Hippocampal formation (tissue), 2 donors: ENCODE results near the gene DOK6.

Experiments used
- DNase-seq, 2 donors: peaks; one replicate each; lab custom pipeline; 2025; lab: John Stamatoyannopoulos, UW

The DOK6 gene

DNA sequence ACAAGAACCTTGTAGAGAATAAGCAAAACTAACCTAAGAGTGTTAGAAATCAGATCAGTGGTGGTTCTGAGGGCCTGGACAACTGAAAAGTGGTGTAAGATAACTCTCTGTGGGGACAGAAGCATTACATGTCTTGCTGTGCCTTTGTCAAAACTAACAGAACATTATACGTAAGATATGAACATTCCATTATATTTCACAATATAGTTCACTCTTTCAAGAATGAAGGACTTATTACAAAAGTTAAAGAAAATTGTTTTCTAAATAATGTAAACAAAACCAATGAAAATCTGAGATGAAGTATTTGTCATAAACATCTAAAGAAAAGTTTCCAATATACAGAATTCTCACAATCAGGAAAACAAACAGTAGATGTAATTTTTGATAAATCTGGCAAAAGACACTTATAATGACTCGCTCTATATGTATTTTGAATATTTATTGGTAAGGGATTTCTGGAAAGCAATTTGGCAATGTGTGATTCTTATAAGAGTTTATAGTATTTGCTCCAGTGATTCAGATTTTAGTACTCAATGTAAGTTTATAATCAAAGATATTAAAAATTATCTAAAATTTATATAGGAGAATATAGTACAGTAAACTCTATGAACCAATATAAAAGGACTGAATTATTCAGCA, 288.6 kb downstream of the DOK6 start:
- DNase-seq: no peak

DNA sequence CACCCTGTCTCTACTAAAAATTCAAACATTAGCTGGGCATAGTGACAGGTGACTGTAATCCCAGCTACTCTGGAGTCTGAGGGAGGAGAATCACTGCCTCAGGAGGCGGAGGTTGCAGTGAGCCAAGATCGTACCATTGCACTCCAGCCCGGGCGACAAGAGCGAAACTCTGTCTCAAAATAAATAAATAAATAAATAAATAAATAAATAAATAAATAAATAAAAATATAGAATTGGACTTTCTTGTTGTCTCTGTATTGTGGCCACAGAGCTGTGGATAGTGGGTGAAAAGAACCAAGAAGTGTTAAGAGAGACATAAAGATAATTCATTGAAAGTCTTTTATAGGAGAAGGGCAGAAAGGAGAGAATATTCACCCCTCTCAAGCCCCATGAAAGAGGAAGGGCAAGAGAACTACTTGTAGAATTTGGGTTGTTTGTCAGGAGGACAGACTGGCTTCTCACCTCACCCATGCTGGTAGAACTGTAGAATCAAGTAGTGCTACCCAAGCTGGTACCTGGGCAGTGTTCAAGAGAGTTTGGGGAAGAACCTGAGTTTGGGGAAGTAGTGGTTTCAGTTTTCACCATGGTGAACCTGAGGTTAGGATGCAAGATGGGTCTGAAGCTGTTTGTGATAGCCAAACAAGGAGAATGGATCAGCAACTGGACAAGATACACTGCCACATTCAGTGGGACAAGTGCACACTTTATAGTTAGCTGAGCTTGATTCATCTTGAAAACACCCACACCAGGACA, 290.5 kb downstream of the DOK6 start:
- DNase-seq: no peak

DNA sequence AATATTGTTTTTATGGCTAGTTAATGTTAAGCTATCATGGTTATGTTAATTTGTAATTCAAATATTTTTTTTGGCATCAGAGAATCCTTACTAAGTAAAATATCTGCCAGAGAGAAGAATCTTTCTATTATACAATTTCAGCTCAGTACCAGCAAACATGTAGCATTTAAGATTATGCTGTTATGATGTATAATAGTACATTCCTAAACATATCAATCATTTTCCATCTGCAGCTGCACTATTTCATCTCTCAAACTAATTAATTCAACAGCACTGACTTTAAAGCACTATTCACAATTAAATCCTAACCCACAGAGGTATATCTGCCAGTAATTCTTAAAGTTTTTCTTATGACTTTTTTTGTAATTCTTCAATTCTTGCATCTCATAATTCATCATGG, 296.4 kb downstream of the DOK6 start:
- DNase-seq: no peak

DNA sequence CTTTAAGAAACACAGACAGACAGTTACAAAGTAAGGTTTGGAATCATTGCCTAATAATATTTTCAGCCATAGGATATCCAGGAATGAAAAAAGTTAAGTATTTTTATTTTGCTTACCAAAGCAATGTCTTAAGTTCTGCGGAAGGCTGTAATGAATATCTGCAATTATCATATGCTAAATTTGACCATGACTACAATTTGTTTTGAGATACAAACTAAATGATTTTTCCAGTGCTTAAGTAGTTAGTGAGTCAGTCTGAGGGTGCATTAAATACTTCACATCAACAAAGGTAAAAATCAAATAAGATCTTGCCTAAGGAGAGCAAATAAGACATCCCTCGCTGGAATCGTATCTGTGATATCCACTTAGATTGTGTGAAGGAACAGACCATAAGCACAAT, 297.0 kb downstream of the DOK6 start:
- DNase-seq: no peak

DNA sequence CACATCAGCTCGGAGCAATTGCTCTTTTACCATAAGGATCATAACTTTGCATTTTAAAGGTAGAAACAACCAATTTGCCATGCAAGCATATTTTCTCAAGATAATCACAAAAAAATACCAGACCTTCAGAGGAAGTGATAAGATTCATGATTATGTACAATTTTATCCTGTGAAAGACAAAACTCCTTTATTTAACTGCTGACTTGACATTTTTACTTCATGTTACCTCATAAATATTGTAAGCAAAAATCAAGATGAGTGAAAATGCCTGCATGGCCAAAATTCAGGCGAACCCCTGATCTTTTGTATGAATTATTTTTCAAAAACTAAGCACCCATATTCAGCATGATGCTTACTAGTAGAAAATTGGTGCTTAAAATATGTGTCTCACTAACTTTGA, 300.6 kb downstream of the DOK6 start:
- DNase-seq: no peak

DNA sequence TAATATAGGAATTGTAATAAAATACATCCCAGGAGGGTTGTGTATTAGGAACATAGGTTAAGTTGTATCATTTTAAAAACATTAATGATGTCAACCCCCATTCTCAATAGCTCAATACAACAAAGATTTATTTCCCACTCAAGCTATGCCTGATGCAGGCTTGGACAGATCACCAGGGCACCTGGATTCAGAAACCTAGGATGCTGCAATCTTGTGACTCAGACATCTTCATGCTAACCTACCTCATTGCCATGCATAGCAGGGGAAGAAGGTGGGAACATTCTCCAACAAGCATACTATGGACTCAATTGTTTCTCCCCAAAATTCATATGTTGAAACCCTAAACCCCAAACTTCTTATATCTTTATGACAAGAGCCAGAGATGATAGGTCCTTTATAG, 302.8 kb downstream of the DOK6 start:
- no peak for DNase-seq

DNA sequence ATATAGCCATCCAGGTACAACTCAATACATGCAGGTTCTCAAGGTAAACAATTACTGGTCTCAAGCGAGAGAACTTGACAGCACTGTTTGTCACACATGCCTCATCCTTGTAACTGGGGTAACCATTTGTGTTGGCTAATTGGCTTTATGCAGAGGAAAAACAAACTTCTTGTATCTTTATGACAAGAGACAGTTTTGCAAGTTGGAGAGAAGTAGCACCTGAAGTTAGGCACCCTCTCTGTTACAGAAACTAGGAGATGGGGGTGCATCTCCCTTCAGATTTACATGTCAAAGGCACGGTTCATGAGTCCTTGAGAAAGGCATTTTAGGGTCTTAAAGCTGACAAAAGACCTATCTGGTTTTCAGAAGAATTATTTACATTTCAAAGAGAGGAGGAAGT, 305.3 kb downstream of the DOK6 start:
- DNase-seq: no peak

DNA sequence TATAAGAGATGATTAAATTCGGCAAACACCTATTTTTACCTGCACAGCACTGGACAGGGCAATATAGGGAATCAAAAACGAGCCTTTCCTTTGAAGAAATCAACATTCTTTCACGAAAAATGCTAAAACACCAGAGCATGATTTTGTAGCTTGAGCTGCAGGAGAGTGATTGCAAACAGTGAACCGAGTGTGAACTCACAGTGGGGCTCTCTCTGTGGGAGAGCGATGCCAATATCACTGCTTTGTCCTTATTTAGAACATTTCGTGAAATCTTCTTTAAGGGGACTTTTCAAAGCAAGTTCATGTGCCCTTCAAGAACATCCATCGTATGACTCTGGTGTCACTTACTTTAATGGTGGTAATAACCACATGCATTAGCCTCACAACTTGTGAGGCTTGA, 308.2 kb downstream of the DOK6 start:
- DNase-seq: no peak

DNA sequence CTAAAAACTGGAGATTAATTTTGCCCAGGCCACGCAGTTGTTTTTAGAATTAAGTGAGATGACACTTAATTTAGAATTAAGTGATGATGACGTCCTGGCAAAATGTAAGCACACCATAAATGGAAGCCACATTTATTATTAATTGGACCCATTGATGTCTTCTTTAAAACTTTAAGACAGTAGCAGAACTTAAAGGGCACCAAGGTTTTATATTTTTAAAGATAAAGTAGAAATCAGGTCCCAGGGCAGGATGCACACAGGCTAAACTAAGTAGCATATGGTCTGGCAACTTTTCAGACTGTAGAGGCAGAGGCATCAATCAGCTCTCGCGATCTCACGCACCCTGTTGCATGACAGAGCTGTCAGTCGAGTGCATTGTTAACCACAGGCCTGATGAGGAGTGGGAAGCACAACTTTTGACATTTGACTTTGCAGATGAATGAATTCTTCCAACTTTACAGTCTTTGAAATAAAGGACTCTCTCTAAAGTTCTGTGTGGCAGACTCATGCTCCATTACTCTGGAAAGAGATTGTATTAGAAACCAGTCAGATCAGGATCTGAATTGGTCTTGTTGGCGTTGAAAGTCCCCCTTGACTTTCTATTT, 314.6 kb downstream of the DOK6 start:
- DNase-seq: no peak

DNA sequence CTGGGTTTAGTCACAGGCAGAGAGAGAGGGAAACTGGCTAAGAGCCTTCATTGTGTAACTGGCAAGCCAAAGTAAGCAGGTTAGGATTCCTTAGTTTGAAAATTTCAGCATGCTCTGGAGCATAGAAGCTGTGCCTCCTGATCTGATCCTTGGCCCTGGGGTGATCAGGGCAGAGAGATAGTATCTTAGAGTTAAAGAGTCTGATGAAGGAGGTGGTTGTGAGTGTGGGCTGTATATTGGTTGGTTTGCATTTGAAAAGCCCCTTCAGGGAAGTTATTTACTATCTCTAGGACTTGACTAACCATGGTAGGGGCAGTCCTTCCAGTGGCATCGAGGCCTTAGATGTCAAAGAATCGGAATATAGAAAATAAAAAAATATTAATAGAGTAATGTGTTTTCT, 316.9 kb downstream of the DOK6 start:
- DNase-seq: no peak

DNA sequence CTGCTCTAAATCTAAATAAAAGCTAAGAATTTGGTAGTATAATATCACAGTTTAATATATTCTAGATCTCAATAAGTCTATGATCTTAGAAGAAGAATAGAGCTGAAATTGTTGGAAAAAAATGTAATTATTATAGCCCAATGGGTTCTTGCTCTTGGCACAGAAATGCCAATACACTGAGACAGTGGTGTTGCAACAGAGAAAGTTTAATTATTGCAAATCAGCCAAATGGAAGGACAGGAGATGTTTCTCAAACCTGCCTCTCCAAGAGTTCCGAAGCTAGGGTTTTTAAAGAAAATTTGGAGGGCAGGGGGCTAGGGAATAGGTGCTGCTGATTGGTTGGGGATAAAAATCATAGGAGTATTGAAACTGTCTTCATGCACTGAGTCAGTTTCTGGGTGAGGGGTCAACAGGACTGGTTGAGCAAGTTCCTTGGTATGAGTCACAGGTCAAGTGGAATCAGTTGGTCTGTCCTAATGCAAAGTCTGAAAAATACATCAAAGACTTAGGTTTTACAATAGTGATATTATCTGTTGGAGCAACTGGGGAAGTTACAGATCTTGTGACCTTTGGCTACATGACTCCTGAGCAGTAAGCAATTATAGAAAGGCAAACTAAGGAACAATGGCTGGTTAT, 318.3 kb downstream of the DOK6 start:
- DNase-seq: no peak

DNA sequence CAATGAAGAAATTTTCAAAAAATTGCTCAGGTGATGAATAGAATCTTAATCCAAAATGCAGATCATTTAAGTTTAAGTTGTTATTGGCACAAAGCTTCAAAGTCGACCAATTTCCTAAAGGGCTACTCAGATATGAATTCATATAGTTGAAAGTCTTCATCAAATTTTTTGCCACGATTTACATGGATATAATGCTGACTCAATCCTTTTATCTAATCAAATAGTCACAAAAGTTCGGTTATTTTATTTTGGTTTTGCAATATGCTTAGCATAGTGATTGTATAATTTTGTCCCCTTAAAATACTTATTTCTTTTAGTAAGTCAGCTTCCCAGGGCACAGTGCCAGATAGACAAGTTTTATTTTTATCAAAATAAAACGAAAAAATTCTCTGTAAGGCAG, 319.7 kb downstream of the DOK6 start:
- DNase-seq: no peak

DNA sequence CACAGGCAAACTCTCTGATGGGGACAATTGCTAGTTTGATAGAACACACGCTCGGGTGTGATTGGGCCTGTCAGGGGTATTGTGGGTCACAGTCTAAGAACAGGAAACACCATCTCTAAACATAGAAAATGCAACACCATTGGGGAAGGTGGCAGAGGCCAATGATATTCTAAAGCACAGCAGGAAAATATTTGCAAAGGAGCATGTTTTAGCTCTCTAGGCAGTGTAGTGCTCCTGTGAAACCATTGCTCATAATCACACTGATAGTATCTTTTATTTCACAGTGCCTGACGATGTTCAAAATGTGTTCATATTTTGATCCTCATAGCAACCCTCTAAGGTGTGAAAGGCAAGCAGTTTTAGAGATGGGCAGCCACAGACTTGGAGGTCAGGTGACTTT, 322.7 kb downstream of the DOK6 start:
- no peak for DNase-seq

DNA sequence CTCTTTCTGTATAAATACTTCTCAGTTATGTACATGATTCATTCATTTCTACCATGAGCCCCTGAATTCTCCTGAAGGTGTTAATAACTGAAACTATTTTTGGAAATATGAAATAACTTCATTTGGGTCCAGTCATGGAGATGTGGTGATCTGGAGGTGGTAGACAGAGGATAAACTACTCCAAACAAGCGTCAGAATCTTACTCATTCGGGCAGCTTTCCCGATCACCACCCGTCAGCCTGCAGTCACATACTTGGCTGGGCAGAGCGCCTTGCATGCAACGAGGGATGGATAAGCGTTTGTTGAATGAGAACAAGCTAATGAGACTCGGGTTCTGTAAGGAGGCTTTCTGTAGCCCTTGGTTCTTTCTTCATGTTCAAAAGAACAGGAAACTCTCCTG, 324.3 kb downstream of the DOK6 start:
- no peak for DNase-seq

DNA sequence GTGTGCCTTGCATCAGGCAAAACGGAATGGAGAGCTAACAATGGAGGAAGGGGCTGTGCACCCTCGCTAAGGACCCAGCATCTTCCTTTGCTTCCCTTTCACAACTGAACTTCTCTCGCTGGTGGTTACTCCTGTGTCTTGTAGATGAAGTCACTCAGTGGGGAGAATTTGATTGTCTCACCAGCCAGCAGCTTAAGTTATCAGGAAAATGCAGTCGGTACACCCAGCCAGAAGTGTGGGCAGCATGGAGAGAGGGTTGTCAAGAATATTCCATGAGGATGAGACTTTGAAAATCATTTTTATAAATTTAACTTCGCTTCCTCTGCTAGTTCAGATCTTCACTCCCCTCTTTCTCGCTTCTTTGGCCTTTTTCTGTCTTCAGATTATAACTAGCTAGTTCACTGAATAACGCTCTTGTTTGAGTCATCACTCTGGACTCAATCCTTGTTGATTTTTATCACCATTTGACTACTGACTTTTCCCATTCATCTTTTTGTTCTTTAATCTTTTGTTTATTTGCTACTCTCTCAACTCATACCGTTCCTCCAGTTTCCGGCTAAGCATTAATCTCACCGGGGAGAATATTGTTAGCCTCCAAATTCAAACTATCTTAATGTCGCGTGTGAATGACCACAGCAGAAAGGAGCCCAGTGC, 325.3 kb downstream of the DOK6 start:
- no peak for DNase-seq

DNA sequence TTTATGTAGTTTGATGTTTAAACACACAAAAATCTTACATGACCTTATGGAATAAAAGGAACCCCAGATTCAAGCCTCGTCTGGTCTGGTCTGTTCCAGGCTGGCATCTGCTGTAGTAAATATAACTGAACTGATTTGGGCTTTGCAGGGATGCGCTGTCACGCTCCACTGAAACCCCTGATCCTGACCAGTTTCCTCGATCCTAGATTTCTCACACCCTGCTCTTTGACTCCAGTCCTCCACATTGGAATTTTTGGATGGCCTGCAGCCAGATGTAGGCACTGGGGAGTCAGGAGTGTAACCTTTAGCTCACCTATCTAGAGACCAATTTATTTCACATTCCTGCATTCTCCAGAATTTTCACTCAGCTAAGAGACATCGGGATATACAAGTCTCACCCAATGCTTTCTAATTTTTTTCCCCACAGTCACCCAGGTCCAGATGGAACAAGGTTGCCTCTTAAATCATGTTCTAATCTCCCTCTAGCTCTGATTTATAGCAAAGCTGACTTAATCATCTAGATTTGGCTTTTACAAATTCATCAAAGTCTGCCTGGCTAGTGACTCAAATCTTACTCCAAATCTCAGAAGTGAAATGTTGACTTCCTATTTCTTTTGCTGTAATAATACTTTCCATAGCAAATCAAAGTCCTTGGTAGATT, 327.4 kb downstream of the DOK6 start:
- no peak for DNase-seq

DNA sequence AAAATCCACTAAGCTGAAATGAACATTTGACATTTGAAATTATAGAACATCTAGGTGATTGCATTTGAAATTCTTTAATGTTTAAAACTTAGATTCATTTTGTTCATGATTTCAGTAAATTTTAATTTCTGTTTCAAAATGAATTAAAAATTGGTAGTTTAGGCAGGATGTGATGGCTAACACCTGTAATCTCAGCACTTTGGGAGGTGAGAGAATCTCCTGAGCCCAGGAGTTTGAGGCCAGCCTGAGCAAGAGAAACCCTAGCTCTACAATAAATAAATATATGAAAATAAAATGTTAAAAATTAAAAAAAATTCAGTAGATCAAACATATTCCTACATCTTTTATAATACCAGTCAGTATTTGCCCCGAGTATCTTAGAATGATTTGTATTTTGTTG, 330.0 kb downstream of the DOK6 start:
- DNase-seq: no peak

DNA sequence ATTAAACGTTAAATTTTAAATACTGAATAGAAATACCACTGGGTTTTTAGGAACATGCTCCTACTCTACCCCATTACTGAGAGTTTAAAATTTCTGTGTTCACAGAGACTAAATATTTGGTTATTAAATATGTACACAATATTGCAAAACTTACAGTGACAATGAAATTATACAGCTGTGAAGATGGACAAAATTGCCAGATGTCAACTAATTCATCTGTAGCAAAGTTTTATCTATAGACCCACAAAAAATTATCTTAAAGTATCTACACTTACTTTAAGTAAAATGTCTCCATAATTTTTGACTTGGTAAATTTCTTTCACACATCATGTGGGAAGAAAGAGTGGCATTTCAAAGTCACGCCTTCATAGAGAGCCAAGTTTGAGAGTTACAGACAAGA, 333.8 kb downstream of the DOK6 start:
- no peak for DNase-seq

DNA sequence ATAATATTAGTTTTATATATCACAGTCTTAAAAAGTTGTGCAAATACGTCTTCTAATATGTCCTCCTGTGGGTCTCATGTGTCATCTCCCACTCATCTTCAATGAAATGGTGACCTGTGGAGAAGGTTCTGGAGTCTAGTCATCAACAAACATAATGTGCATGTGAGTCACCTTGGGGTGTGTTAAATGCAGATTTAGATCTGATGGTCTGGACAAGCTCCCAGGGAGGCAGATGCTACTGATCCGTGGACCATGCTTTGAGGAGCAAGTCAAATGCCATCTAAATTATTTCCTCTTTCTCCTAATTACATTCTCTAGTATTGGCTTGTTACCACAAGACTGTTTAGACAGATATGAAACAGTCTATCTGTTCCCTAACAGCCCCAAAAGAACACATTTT, 336.0 kb downstream of the DOK6 start:
- DNase-seq: no peak

DNA sequence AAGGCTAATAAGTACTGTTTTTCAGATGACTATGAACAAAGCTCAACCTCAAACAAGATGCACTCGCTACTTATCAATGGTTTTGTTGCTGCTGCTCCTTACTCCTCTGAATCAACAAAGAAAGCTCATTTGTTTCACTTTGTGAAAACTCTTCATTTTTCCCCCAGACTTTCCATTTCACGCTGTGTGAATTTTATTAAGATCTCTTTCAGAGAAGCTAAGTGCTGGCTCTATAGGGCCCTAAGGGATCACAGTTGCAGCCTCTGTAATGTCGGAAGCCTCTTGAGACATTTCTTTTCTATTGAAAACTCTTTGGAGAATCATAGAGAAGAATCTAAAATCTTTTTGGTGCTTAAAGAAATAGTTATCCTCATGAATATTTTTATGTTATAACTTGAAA, 337.2 kb downstream of the DOK6 start:
- DNase-seq: no peak

DNA sequence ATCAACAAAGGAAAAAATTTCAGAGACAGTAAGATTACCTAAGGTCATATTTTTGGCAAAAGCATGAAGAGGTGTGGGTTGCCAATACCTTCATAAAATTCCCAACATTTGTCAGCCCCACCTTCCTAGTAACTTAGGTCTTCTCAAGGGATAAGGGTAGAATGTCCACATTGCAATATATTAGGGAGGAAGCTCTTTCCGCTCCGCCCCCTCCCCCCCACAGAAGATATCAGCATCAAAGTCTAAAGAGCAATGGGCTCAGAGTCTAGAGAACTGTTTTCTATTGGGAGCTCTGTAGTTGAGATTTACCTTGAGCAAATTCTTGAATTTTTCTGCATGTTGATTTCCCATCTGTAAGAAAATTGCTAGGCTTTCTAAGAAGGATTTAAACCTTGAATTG, 346.7 kb downstream of the DOK6 start:
- no peak for DNase-seq

DNA sequence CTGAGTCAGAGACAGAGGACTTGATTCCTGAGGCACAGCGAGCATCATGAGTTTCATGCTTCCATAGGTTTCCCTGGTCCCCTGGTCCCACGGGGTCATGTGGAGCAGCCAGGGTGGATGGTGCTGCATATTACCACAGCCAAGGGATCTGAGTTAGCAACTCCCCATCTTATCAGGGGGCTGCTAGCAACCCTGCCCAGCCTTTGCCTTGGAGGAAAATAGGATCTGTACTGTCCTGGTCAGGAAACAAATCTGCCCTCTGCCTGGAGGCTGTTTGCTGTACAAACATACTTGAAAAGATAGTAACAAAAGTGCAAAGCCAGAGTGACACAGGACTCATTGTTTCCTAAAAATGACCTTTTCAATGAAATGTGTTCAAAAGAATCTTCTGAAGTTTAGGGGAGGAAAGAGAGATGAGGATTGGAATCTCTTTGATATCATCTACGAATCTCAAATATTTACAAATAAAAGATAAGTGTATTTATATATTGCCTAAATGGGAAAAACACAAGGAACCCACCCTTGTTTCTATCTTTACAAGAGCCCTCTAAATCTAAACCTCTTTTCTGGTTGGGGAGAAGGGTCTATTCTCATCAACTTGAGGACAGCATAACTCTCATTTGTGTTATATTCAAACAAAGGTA, 352.2 kb downstream of the DOK6 start:
- no peak for DNase-seq
